Body of pancreas (tissue), 4 donors: ENCODE measurements around the gene SPP2.

Source experiments
- POLR2A ChIP-seq, 3 donors: fragments of 450-650 bp; IDR thresholded peaks; one replicate each; pipeline ENCODE4 v1.6.1; 2016; ENCODE audit warnings: antibody characterized with exemption in 3 of 3, mild to moderate bottlenecking in 2 of 3
- TF ChIP-seq, protein P1 (sequence below), 7 experiments: fragments of 450-650 bp in 4 of 7; fragments of 200-600 bp in 3 of 7; sonication (generic) in 3 of 7; IDR thresholded peaks; one replicate each; pipeline ENCODE4 v1.5.1; 2016 to 2019; ENCODE audit warnings: antibody characterized with exemption in 7 of 7

DNA sequence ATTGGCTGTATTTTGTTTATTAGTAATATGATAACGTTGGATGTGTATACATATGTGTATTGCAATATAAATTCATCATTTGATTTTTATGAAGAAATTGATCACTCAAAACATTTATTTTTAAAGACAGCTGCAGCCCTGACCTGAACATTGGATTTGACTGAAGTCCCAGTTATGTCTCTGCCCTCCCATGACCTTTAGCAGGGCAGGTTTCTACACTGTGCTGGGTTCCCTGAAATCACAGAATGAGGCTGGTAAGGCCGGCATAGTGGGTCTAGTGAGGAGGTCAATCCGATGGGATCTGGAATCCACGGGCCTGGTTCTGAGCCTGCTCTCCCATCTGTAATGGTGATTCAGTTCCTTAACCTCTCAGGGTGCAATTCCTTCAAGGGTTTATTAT, 22.0 kb downstream of the SPP2 start:
- TF ChIP-seq, protein P1, sequence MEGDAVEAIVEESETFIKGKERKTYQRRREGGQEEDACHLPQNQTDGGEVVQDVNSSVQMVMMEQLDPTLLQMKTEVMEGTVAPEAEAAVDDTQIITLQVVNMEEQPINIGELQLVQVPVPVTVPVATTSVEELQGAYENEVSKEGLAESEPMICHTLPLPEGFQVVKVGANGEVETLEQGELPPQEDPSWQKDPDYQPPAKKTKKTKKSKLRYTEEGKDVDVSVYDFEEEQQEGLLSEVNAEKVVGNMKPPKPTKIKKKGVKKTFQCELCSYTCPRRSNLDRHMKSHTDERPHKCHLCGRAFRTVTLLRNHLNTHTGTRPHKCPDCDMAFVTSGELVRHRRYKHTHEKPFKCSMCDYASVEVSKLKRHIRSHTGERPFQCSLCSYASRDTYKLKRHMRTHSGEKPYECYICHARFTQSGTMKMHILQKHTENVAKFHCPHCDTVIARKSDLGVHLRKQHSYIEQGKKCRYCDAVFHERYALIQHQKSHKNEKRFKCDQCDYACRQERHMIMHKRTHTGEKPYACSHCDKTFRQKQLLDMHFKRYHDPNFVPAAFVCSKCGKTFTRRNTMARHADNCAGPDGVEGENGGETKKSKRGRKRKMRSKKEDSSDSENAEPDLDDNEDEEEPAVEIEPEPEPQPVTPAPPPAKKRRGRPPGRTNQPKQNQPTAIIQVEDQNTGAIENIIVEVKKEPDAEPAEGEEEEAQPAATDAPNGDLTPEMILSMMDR (IDR thresholded peaks at IDR 0.05) = no peak
- no peak for TF ChIP-seq POLR2A (IDR thresholded peaks at IDR 0.05)
